Measurements from ENCODE around the gene CACNA2D3.
A peak's percentile ranks its signal among the peaks of the same experiment; 100 is the strongest.

The CACNA2D3 gene

GRCh38 chr3:54861248-54862067 is 739.1 kb downstream of the CACNA2D3 start:
- H3K4me3 ChIP-seq (ENCODE audit: low read depth, low read length) = no peak overlapping the region
- no peak for TF ChIP-seq CTCF (IDR thresholded peaks at IDR 0.05; ENCODE audit: low read depth, low read length)
- DNase-seq (ENCODE audit: low read depth, low spot score) = no peak
- in situ Hi-C loops (cut with HindIII; ENCODE audit: low sequenced_read_pairs) = no loop called here

- in situ Hi-C loops (cut with HindIII; ENCODE audit: low sequenced_read_pairs) = no loop called here
- no peak for TF ChIP-seq CTCF (IDR thresholded peaks at IDR 0.05; ENCODE audit: low read depth, low read length)
Observed at GRCh38 chr3:54862526-54862925, 740.2 kb downstream of the CACNA2D3 start.

GRCh38 chr3:54863366-54863765 is 741.0 kb downstream of the CACNA2D3 start:
- in situ Hi-C loops (cut with HindIII; ENCODE audit: low sequenced_read_pairs) = no loop called here
- TF ChIP-seq CTCF (IDR thresholded peaks at IDR 0.05; ENCODE audit: low read depth, low read length) = no peak
- DNase-seq (ENCODE audit: low read depth, low spot score) = peak; percentile 24
- no peak overlapping the region for H3K4me3 ChIP-seq (ENCODE audit: low read depth, low read length)

More at GRCh38 chr3:54862526-54862925, 740.2 kb downstream of the CACNA2D3 start:
- H3K4me3 ChIP-seq (ENCODE audit: low read depth, low read length) = no peak overlapping the region
- peak; percentile 26 for DNase-seq (ENCODE audit: low read depth, low spot score)

GRCh38 chr3:54863786-54864185 is 741.4 kb downstream of the CACNA2D3 start:
- no peak for DNase-seq (ENCODE audit: low read depth, low spot score)
- no peak overlapping the region for H3K4me3 ChIP-seq (ENCODE audit: low read depth, low read length)
- in situ Hi-C loops (cut with HindIII; ENCODE audit: low sequenced_read_pairs) = no loop called here
- TF ChIP-seq CTCF (IDR thresholded peaks at IDR 0.05; ENCODE audit: low read depth, low read length) = no peak

GRCh38 chr3:54865316-54865715 is 743.0 kb downstream of the CACNA2D3 start:
- in situ Hi-C loops (cut with HindIII; ENCODE audit: low sequenced_read_pairs) = no loop called here
- TF ChIP-seq CTCF (IDR thresholded peaks at IDR 0.05; ENCODE audit: low read depth, low read length) = no peak
- no peak for DNase-seq (ENCODE audit: low read depth, low spot score)
- H3K4me3 ChIP-seq (ENCODE audit: low read depth, low read length) = no peak overlapping the region

GRCh38 chr3:54866251-54866650 is 743.9 kb downstream of the CACNA2D3 start:
- in situ Hi-C loops (cut with HindIII; ENCODE audit: low sequenced_read_pairs) = no loop called here
- DNase-seq (ENCODE audit: low read depth, low spot score) = no peak
- no peak overlapping the region for H3K4me3 ChIP-seq (ENCODE audit: low read depth, low read length)
- no peak for TF ChIP-seq CTCF (IDR thresholded peaks at IDR 0.05; ENCODE audit: low read depth, low read length)
